ENCODE data around the gene ROCK2.

DNA sequence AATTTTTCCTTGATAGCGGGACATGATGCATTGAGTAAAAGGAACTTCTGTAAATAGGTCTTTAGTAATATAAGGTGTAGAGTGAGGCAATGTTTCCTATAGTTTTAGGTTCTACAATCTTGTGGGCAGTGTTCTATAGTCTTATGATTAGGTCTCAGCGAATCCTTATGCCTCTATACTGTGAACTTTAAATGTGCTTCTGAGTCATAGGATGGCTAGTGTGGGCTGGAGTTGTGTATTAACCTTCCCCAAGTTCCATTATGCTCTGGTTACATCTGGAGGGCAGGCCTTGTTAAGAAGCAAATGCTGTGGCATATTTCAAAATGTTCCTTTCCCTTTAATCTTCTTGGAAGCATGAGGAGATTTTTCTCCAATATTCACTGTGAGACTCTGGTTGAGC lies 73.5 kb downstream of the ROCK2 start:
- no peak for TF ChIP-seq ZFX (IDR thresholded peaks at IDR 0.05; ENCODE audit: borderline replicate concordance)
- TF ChIP-seq, protein P1, sequence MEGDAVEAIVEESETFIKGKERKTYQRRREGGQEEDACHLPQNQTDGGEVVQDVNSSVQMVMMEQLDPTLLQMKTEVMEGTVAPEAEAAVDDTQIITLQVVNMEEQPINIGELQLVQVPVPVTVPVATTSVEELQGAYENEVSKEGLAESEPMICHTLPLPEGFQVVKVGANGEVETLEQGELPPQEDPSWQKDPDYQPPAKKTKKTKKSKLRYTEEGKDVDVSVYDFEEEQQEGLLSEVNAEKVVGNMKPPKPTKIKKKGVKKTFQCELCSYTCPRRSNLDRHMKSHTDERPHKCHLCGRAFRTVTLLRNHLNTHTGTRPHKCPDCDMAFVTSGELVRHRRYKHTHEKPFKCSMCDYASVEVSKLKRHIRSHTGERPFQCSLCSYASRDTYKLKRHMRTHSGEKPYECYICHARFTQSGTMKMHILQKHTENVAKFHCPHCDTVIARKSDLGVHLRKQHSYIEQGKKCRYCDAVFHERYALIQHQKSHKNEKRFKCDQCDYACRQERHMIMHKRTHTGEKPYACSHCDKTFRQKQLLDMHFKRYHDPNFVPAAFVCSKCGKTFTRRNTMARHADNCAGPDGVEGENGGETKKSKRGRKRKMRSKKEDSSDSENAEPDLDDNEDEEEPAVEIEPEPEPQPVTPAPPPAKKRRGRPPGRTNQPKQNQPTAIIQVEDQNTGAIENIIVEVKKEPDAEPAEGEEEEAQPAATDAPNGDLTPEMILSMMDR (IDR thresholded peaks at IDR 0.05), result no peak
